NCI-H446 treated with DMSO at 0.1 percent for 48 hours (cell line): ENCODE results near the gene TSEN54.

Experiments
- DNase-seq: peaks from one replicate; lab custom pipeline; 2025; lab: John Stamatoyannopoulos, UW

Gene TSEN54

DNA sequence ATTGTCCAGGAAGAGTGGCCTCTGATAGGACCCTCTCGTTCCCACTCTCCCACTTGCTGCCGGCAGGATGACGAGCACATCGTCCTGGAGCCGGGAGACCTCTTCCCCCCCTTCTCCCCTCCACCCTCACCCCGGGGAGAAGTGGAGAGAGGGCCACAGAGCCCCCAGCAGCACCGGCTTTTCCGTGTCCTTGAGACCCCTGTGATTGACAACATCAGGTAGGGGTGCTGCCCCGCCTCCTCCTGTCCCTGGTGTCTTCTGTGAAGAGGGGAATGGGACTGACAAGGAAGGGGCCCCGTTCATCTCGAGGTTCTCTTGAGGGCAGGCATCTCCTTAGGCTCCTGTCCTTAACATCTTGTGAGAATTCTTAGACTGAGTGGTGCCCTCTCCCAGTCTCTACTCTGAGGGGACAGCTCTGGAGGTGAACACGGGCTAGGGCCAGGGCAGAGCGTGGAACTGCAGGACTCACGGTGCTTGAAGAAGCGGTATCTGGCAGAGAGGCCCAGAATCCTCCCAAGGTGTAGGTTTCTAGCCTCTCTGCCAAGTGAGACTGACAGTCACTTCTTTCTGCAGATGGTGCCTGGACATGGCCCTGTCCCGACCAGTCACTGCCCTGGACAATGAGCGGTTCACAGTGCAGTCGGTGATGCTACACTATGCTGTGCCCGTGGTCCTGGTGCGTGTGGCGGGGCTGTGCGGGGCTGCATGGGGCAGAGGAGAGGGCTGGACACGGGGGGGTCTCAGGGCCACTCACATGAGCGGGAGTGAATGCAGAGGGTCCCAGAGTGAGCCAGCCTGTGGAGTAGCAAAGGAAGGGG, 27.4 kb upstream of the TSEN54 start:
- DNase-seq, result no peak

DNA sequence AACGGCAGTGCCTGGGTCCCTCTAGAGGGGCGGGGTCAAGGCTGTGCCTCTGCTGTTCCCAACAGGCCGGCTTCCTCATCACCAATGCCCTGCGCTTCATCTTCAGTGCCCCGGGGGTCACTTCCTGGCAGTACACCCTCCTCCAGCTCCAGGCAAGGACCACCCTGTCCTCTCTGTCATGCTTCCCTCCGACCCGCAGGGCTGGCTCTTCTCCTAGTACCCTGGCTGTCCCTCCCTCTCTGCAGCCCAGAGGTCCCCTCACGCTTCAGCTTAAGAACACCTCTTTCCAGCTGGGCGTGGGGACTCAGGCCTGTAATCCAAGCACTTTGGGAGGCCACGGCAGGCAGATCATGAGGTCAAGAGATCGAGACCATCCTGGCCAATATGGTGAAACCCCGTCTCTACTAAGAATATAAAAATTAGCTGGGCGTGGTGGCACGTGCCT, 26.8 kb upstream of the TSEN54 start:
- DNase-seq, result no peak

DNA sequence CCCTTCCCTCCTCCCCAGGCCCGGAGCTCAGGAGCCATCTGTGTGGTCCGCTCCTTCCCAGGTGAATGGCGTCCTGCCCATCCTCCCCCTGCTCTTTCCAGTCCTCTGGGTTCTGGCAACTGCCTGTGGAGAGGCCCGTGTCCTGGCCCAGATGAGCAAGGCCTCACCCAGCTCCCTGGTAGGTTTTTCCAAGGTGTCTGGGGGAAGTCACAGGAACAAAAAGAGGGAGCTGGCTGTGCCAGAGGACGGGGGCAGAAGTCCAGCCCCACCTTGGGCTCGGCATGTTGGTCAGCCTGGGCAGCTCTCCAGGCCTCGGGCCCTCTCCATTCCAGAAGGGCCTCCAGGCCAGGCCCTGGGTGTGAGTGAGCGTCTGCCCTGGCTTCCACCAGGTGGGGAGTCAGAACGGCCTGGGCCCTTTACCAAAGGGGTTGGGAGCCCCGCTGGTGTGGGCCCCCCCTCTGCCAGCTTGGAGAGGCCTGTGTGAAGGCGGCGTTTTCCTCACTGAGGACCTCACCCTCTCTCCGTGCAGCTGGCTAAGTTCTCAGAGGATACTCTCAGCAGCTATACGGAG, 26.1 kb upstream of the TSEN54 start:
- DNase-seq, result no peak

DNA sequence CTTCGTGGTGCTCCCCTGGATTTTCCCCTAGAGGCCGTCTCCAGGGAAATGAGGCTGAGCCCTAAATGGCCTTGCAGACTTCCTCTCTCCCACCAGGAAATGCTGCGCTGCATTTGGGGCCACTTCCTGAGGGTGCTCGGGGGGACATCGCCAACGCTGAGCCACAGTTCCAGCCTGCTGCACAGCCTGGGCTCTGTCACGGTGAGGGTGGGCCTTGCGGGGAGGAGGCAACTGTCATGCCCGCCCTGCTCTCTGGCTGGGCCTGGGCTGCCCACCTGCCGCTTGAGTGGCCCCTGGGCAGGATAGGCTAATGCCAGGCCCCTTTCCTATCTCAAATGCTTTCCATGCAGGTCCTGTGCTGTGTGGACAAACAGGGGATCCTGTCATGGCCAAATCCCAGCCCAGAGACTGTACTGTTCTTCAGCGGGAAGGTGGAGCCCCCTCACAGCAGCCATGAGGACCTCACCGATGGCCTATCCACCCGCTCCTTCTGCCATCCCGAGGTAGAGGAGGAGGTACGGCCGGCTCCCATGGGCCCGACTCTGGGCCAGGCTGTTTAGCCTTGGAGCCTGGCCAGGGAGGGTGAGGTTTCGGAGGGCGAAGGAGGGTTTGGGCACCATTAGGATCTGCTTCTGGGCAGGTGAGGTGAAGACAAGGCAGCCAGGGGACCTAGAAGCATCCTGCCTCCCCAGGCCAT, 25.2 kb upstream of the TSEN54 start:
- DNase-seq, result no peak

DNA sequence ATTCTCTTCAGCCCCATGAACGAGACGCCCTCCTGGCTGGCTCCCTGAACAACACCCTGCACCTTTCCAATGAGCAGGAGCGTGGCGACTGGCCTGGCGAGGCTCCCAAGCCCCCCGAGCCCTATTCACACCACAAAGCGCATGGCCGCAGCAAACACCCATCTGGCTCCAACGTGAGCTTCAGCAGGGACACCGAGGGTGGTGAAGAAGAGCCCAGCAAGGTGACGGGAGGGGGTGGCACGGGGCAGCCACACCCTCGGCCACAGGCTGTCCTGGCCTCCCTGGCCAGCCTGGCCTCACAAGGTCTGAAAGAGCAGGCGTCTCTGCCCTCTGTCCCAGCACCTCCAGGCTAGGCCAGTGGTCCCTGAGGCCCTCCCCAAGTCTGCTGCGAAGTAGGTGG, 24.6 kb upstream of the TSEN54 start:
- no peak for DNase-seq

DNA sequence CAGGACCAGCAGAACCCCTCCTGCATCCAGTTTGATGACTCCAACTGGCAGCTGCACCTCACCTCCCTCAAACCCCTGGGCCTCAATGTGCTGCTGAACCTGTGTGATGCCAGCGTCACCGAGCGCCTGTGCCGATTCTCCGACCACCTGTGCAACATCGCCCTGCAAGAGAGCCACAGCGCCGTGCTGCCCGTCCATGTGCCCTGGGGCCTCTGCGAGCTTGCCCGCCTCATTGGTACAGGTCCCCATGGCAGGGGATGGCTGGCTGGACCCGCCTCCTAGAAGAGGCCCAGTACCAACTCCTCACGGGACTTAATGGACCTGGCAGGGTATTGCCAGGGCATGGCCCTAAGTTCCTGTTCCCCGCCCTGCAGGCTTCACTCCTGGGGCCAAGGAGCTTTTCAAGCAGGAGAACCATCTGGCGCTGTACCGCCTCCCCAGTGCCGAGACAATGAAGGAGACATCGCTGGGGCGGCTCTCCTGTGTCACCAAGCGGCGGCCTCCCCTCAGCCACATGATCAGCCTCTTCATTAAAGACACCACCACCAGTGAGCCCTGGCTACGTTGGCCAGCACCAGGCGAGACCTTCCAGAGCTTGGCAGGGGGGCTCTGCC, 23.7 kb upstream of the TSEN54 start:
- no peak for DNase-seq

DNA sequence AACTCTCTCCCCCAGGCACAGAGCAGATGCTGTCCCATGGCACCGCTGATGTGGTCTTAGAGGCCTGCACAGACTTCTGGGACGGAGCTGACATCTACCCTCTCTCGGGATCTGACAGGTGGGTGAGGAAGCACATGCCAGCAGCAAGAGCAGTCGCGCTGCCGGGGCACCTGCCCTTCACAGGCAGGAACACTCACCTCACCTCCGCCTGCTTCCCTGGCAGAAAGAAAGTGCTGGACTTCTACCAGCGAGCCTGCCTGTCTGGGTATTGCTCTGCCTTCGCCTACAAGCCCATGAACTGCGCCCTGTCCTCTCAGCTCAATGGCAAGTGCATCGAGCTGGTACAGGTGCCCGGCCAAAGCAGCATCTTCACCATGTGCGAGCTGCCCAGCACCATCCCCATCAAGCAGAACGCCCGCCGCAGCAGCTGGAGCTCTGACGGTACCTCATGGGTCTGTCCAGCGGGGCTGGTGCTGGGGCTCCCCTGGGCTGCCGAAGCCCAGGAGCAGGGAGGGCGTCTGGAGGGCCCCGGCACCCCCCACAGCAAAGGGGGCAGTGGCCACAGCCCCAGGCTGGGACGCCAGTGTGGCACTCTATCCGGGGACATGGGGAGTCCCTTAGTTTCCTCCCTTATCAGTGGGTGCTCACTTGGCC, 22.7 kb upstream of the TSEN54 start:
- no peak for DNase-seq

DNA sequence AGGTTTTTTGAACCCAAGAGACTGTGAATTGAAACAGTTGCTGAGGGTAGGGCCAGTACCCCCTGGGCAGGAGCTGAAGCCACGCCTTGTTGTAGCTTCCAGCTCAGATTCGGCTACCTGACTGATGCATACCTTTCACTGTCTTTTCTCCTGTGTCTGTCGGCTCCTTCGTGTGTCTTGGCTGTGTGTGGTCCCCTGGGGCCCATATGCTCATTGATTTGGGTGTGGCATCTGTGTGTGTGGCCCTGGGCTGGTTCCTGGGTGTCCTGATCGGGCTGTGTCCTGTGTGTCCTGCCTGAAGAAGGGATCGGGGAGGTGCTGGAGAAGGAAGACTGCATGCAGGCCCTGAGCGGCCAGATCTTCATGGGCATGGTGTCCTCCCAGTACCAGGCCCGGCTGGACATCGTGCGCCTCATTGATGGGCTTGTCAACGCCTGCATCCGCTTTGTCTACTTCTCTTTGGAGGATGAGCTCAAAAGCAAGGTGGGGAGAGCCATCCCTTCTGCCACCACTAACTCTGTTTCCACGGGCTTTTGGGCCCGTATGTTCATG, 21.9 kb upstream of the TSEN54 start:
- DNase-seq, result no peak

DNA sequence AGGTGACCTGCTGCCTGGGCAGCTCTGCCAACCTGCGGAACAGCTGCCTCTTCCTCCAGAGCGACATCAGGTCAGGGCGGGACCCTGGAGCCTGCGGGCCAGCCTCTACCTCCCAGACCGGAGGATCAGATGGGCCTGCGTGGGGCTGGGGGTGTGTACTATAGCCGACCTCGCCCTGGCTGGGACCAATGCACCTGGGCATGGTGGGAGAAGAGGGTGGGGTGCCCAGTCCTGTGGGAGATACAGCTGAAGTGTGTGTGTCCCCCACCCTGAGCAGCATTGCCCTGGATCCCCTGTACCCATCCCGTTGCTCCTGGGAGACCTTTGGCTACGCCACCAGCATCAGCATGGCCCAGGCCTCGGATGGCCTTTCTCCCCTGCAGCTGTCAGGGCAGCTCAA, 20.3 kb upstream of the TSEN54 start:
- DNase-seq, result no peak

DNA sequence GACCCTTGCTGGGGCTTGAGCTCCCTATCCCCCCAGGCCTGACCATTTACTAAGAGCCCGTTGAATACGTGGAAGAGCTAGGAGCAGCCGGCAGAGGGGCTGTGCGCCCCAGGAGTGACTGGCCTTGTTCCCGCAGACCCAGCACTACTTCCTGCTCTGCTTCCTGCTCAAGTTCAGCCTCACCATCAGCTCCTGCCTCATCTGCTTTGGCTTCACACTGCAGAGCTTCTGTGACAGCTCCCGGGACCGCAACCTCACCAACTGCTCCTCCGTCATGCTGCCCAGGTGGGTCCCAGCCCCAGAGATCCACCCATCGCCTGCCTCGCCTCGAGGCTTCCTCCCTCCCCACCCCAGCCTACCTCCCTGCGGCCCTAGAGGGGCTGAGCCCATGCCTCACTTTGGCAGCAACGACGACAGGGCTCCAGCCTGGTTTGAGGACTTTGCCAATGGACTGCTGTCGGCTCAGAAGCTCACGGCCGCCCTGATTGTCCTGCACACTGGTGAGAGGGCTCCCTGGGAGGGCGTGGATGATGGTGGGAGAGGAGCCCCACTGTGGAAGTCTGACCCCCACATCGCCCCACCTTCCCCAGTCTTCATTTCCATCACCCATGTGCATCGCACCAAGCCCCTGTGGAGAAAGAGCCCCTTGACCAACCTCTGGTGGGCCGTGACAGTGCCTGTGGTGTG, 18.1 kb upstream of the TSEN54 start:
- DNase-seq, result no peak

DNA sequence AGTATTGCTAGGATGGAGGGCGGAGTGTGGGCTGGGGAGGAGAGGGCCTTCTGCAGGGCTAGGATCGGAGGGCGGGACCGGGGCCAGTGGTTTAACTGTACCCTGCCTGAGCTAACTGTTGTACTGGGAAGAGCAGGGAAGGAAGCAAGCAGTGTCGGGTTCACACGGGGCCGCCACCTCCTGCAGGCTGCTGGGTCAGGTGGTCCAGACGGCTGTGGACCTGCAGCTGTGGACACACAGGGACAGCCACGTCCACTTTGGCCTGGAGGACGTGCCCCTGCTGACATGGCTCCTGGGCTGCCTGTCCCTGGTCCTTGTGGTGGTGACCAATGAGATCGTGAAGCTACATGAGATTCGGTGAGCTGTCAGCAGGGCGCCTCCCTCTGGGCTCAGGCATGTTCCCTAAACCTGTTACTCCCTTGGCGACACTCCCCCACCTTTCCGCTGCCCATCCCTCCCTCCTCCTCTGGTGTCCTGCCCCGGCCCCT, 17.6 kb upstream of the TSEN54 start:
- no peak for DNase-seq

DNA sequence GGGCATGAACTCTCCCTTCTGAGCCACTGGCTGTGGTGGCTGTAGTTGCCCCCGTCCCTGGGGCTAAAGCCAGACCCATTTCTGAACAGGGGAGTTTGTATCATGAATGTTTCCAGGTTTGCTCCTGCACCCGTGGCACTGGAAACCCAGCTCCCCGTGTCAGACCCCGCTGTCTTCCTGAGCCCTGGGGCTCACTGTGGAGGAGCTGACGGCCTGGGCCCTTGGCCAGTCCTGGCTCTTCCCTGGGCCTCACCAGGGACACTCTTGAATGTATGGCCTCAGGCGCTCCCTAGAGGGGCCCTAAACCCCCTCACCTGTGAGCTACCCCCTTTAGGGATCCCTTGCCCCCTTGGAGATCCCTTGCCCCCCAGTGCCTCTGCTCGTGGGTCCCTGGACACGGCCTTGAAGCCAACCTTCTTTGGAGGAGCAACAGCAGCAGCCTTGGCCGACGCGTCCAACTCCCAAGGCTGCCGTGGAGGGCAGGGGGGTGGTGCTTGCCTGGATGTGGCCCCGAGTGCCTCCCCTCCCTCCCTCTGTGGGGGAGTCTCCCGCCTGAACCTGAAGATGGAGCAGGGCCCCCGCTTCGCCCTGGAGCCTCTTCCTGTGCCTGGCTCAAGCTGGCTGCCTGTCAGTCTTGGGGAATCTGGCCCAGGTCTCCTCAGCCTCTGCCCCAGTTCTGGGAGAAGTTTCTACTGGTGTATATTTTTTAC, 16.9 kb upstream of the TSEN54 start:
- DNase-seq, result no peak

DNA sequence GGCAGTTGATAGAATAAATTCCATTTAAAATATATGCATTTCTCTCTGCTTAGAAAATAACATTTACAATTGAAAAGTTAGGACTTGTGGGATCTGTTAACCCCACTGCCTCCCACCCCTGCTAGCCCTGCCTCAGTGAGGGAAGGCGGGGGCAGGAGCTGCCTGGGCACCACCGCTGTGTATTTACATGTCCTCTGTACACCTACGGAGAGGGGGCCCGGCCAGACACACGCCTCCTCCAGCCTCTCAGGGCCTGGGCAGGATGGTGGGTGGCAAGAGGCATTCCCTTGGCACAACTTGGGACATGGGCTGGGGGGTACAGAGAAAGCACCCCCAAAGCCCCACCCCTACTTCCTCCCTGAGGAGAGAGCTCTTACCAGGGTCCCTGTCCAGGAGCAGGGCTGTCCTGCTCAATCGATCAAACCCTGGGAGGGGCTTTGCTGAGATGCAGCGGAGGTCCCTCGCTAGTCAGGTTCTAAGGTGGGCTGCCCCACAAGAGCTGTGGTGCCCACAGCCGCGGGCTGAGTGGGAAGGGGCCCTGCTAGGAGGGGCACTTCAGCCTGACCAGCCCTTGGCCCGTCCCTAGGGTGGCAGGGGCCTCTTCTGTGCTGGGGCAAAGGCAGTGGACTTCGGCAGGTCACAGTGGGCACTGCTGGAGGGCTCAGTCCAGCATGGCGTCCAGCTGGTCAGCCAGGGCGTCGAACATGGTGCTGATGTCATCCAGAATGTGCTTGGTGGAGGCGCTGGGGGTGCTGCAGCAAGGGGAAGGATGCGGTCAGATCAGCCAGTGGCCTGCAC, 15.7 kb upstream of the TSEN54 start:
- no peak for DNase-seq

DNA sequence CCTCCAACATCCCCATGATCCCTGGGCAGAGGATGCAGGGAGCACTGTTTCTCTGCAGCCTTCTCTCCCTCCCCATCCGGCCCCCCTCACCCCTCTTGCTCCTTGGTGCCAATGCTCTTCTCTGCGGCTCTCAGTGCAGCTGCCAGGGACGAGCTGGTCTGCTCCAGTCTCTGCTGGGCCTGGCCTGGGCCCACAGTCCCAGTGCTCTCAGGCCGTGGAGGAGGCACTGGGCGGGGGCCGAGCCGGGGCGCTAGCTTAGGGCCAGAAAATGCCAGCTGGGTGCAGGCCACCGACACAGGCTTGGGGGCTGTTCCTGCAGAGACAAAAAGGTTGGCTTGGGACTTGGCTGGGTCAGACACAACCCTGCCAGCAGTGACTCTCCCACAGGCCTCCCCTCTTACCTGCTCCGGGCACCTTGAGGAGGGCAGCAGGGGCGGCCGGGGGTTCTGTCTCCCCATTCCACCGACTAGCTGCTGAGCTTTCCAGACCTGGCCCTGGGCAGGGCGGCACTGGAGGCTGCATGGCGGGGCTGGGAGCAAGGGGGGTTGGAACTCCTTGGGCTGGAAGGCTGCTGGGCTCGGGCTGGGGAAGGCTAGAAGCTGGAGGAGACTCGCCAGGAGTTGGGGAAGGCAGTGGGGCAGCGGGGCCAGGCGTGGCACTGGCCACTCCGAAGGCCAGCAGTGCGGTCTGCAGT, 14.8 kb upstream of the TSEN54 start:
- DNase-seq, result no peak

DNA sequence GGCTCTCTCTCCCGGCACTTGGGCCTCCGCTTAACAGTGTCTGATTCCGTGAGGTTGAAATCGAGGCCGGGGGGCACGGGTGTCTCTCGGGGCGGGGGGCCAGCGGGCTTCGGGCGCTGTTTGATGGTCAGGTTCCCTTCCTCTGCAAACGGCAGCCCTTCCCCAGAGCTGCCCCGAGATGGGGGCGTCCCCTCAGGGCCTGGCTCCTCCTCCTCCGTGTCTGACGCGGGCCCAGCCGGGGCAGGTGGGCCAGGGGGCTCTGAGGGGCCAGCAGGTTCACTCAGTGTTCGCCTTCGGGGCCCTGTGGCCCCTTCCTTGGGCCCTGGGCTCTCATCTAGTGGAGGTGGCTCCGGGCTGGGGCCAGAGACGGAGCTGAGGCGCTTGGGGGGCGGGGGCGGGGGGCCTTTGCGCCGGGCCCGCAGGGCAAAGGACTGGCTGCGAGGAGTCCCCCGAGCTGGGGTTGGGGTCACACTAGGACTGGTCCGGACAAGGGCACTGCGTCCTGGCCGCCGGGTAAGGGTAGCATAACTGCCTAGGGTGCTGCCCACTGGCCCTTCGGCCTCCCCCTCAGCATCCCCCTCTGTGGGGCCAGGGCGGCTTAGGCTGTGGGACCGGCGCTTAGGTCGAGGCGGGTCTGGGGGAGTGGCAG, 14.1 kb upstream of the TSEN54 start:
- DNase-seq, result no peak

DNA sequence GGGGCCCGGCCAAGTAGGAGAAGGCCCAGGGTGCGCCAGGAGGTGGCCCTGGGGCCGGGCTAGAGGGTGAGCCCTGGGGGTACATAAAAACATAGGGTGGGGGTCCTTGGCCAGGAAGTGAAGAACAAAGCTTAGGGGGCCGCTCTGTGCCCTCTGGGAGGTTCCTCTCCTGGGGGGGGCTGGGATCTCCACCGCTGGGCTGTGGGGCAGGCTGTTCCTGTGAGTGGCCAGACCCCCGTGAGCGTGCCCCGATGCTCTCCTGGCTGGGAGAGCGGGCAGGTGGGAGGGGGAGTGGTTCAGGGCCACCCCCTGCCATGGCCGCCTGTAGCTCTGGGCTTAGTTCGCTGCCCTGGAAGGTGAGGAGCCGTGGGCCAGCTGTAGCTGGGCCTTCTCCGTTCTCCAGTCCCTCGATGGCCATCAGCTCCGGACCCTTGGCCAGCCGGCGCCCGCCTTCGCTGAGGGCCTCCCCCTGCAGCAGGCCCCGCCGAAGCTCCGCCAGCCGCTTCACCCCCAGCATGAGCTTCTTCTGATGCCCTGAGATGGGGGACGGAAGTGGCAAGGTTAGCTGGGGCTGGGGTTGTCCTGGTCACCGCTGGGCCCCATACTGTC, 13.5 kb upstream of the TSEN54 start:
- DNase-seq, result no peak

DNA sequence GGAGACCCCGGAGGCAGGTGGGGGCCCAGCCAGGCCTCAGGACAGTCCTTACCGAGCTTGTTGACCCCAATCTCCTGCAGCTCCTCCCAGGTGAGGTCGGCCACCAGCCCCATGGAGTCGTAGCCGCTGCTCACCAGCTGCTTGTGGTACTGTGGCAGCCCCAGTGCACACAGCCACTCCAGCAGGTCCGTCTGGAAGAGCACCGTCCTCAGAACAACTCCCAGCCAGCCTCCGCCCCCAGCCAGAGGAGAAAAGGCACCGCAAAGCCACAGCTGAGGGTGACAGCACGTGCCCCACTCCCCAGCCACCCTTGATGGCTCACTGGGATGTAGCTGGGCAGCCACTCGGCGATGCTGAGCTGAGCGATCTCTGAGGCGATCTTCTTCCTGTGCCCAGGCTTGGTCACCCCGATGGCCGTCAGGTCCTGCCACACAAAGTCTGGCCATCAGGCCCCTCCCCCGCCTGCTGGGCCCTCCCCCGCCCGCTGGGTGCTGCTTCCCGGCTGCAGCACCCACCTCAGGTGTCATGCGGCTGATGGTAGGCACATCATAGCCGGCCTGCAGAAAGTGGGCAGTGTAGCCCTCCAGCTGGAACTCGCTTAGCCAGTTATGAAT, 12.9 kb upstream of the TSEN54 start:
- DNase-seq, result no peak

DNA sequence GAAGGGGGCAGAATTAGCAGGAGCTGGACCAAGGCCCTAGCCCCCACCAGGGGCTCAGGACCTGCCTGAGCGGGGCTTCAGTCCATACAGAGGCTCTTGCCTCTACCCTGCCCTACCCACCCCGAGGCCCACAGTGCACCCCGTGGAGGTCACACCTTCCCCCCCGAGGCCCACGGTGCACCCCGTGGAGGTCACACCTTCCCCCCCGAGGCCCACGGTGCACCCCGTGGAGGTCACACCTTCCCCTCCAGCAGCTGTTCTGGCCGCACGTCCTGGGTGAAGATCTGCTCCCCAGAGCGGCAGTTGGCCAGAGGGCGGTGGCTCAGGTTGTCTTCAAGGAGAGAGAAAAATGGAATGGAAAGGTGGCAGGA, 12.4 kb upstream of the TSEN54 start:
- DNase-seq, result no peak
